HepG2 (cell line): ENCODE measurements around the gene TMEM183A. TPM values are rescaled to one million over a fixed set of nuclear protein-coding genes. Genes with fewer than 3 reads are reported as not detected.

Source experiments
- BCL3 ChIP-seq: sonication (generic); formaldehyde crosslinking; IDR thresholded peaks from 2 replicates; pipeline ENCODE4 v1.5.1; 2020; ENCODE audit warnings: mild to moderate bottlenecking, missing genetic modification reagents, moderate library complexity
- CBX1 ChIP-seq: IDR thresholded peaks from one replicate; pipeline ENCODE4 v1.6.1; 2016; ENCODE audit warnings: antibody characterized with exemption, low read depth
- CTCF ChIP-seq: sonication (generic); formaldehyde crosslinking; IDR thresholded peaks from 2 replicates; pipeline ENCODE4 v1.5.0; 2020; ENCODE audit warnings: mild to moderate bottlenecking, missing genetic modification reagents, moderate library complexity
- MBNL3 ChIP-seq: fragments of 250-450 bp; sonication (Bioruptor Pico); conservative IDR thresholded peaks from 2 replicates; pipeline ENCODE4 v1.8.0; 2022; ENCODE audit warnings: mild to moderate bottlenecking, inconsistent platforms
- NFKB2 ChIP-seq: sonication (generic); formaldehyde crosslinking; IDR thresholded peaks from 2 replicates; pipeline ENCODE4 v1.4.0; 2020; ENCODE audit warnings: missing genetic modification reagents, borderline replicate concordance
- POLR2A ChIP-seq, 2 experiments: IDR thresholded peaks; 2 replicates each; pipeline ENCODE4 v1.6.1; 2011; ENCODE audit warnings: low read depth in 2 of 2, low read length in 2 of 2, mild to moderate bottlenecking in 1 of 2, moderate library complexity in 1 of 2; ENCODE audit not compliant: insufficient read depth in 1 of 2
- REXO4 ChIP-seq: sonication (generic); formaldehyde crosslinking; IDR thresholded peaks from 2 replicates; pipeline ENCODE4 v1.8.0; 2022; ENCODE audit warnings: missing genetic modification reagents, mild to moderate bottlenecking, borderline replicate concordance
- SALL1 ChIP-seq: sonication (generic); formaldehyde crosslinking; IDR thresholded peaks from 2 replicates; pipeline ENCODE4 v1.8.0; 2022; ENCODE audit warnings: mild to moderate bottlenecking, missing genetic modification reagents
- TCF7 ChIP-seq: sonication (generic); IDR thresholded peaks from 2 replicates; pipeline ENCODE4 v1.6.1; 2016; ENCODE audit warnings: antibody characterized with exemption, low read depth
- YY1 ChIP-seq: IDR thresholded peaks from 2 replicates; pipeline ENCODE4 v1.6.1; 2011; ENCODE audit warnings: low read length, low read depth, moderate library complexity, mild to moderate bottlenecking; ENCODE audit not compliant: insufficient read depth, insufficient replicate concordance
- ZBTB37 ChIP-seq: sonication (generic); formaldehyde crosslinking; IDR thresholded peaks from 2 replicates; pipeline ENCODE4 v1.4.0; 2020; ENCODE audit warnings: mild to moderate bottlenecking, missing genetic modification reagents
- ZFP36L2 ChIP-seq: sonication (generic); formaldehyde crosslinking; IDR thresholded peaks from 2 replicates; pipeline ENCODE4 v1.4.0; 2020; ENCODE audit warnings: missing genetic modification reagents
- ZFX ChIP-seq: sonication (generic); formaldehyde crosslinking; IDR thresholded peaks from 2 replicates; pipeline ENCODE4 v1.4.0; 2020; ENCODE audit warnings: mild to moderate bottlenecking, low read depth, missing genetic modification reagents, moderate library complexity
- ZGPAT ChIP-seq: IDR thresholded peaks from 2 replicates; pipeline ENCODE4 v1.6.1; 2016; ENCODE audit warnings: mild to moderate bottlenecking
- ZNF275 ChIP-seq: sonication (generic); formaldehyde crosslinking; IDR thresholded peaks from 2 replicates; pipeline ENCODE4 v1.8.0; 2022; ENCODE audit warnings: missing genetic modification reagents, mild to moderate bottlenecking, inconsistent platforms, borderline replicate concordance
- ZNF3 ChIP-seq: IDR thresholded peaks from 2 replicates; pipeline ENCODE4 v1.7.0; 2017; ENCODE audit warnings: inconsistent platforms
- ZNF772 ChIP-seq: sonication (generic); formaldehyde crosslinking; IDR thresholded peaks from 2 replicates; pipeline ENCODE4 v1.5.0; 2020; ENCODE audit warnings: mild to moderate bottlenecking, missing genetic modification reagents
- ZNF790 ChIP-seq: sonication (generic); formaldehyde crosslinking; IDR thresholded peaks from 2 replicates; pipeline ENCODE4 v1.8.0; 2022; ENCODE audit warnings: missing genetic modification reagents, mild to moderate bottlenecking, borderline replicate concordance
- ZNF891 ChIP-seq: sonication (generic); formaldehyde crosslinking; IDR thresholded peaks from 2 replicates; pipeline ENCODE4 v1.5.0; 2020; ENCODE audit warnings: mild to moderate bottlenecking, missing genetic modification reagents
- ZSCAN25 ChIP-seq: sonication (generic); formaldehyde crosslinking; IDR thresholded peaks from 2 replicates; pipeline ENCODE4 v1.8.0; 2022; ENCODE audit warnings: mild to moderate bottlenecking, missing genetic modification reagents
- ZUFSP ChIP-seq: sonication (generic); formaldehyde crosslinking; IDR thresholded peaks from 2 replicates; pipeline ENCODE4 v1.9.0; 2021; ENCODE audit warnings: missing genetic modification reagents, mild to moderate bottlenecking, borderline replicate concordance
- polyA plus RNA-seq, 8 experiments: library from polyadenylated mRNA; depleted of rRNA in 3 of 8; stranded (reverse) in 7 of 8; unstranded in 1 of 8; fragments of >200 nt; fragmentation: Illumina TruSeq in 4 of 8; extraction: Trizol in 4 of 8; gene quantifications; 2 replicates each; pipeline versions ENCODE4 v1.2.1 to v1.2.3, GENCODE V29; 2011 to 2016; ENCODE audit warnings: low read depth in 4 of 8, missing spikeins in 1 of 8, mixed read lengths in 1 of 8; ENCODE audit not compliant: insufficient read depth in 1 of 8
- total RNA-seq, 5 experiments: library from RNA; depleted of rRNA; stranded (reverse); fragments of >200 nt; fragmentation: Illumina TruSeq; extraction: Trizol; gene quantifications; 2 replicates each; pipeline ENCODE4 v1.2.3, GENCODE V29; 2016; ENCODE audit warnings: low read depth in 1 of 5

The TMEM183A gene
- total and polyA plus RNA-seq, 2 of the 13 experiments (the other 11 are each of a cell fraction or from before 2014, with no cell fraction given) = 59.7 to 82.0 TPM

- TF ChIP-seq ZSCAN25 (CRISPR knock-in tag) (no peak), ZFP36L2 (no peak), ZNF3 (no peak), ZNF772 (0 out of 2 replicates have a peak, but pooled peaks have one; percentile 25), ZBTB37 (CRISPR knock-in tag) (no peak), MBNL3 (CRISPR knock-in tag) (no peak), TCF7 (no peak), ZGPAT (CRISPR knock-in tag) (0 out of 2 replicates have a peak, but pooled peaks have one; percentile 21), ZNF275 (CRISPR knock-in tag) (no peak), REXO4 (CRISPR knock-in tag) (no peak), ZFX (CRISPR knock-in tag) (peak; percentile 12; the same call in 1 of the 2 replicates), ZUFSP (no peak), ZNF790 (CRISPR knock-in tag) (0 out of 2 replicates have a peak, but pooled peaks have one; percentile 37), ZNF891 (0 out of 2 replicates have a peak, but pooled peaks have one; percentile 22), BCL3 (CRISPR knock-in tag) (0 out of 2 replicates have a peak, but pooled peaks have one; percentile 55), SALL1 (CRISPR knock-in tag) (no peak; the same call in 1 of the 2 replicates), CTCF (CRISPR knock-in tag) (peak; percentile 11; the same call in 1 of the 2 replicates), CBX1 (no peak), NFKB2 (CRISPR knock-in tag) (0 out of 2 replicates have a peak, but pooled peaks have one; percentile 38), POLR2A (IDR thresholded peaks at IDR 0.05; ENCODE audit: insufficient read depth in 1 of 2, low read depth in 2 of 2, low read length in 2 of 2) (peak in 1 of 2 experiments; percentile 64; a peak in 2 of 4 replicates), YY1 (peak; percentile 87)
Observed at GRCh38 chr1:203026031-203026665, 19.0 kb downstream of the TMEM183A start, which contains the start of gene PPFIA4 (continued).
